ENCODE measurements around the gene TEX264. TPM values are rescaled to one million over a fixed set of nuclear protein-coding genes. Genes with fewer than 3 reads are reported as not detected.

Gene TEX264
- total RNA-seq, 4 donors from 2014 or later: 60.9 to 116 (median 88.2) TPM

GRCh38 chr3:51712963-51713362 is 41.9 kb downstream of the TEX264 start:
- no peaks in the 10 kb centered on the region for H3K4me1 ChIP-seq
- 93 to 100% methylated on average over 8 to 19 of the region's 19 CpGs for WGBS, 2 donors (ENCODE audit: low coverage in 1 of 2)
- no peak for DNase-seq
- intact Hi-C loops (cut with DNase I; ENCODE audit: low total_unique reads) (no loop called here), in situ Hi-C loops (cut with MboI; ENCODE audit: low pct_ligation_motif_present in 1 of 4, low pct_unique_long_range_greater_than_20kb in 1 of 4, low sequenced_read_pairs in 3 of 4) (no loop called here)
- TF ChIP-seq POLR2AphosphoS5 (IDR thresholded peaks at IDR 0.05): no peak
- no peak for TF ChIP-seq EP300 (IDR thresholded peaks at IDR 0.05; ENCODE audit: low read depth)
- TF ChIP-seq POLR2A (IDR thresholded peaks at IDR 0.05): no peak
- no peak overlapping the region for H3K27ac ChIP-seq
- H3K36me3 ChIP-seq: no peaks in the 10 kb centered on the region
- no peaks in the 10 kb centered on the region for H3K9me3 ChIP-seq
- peaks cover 5% of the 10 kb centered on the region for H3K27me3 ChIP-seq
- no peak overlapping the region for H3K4me3 ChIP-seq

- intact Hi-C loops (cut with DNase I; ENCODE audit: low total_unique reads): no loop called here
- in situ Hi-C loops (cut with MboI; ENCODE audit: low pct_ligation_motif_present in 1 of 4, low pct_unique_long_range_greater_than_20kb in 1 of 4, low sequenced_read_pairs in 3 of 4): no loop called here
- no peak for TF ChIP-seq POLR2A (IDR thresholded peaks at IDR 0.05)
- TF ChIP-seq CTCF (IDR thresholded peaks at IDR 0.05): no peak
- no peak for TF ChIP-seq EP300 (IDR thresholded peaks at IDR 0.05; ENCODE audit: low read depth)
- no peak for TF ChIP-seq POLR2AphosphoS5 (IDR thresholded peaks at IDR 0.05)
- H3K9me3 ChIP-seq: no peaks in the 10 kb centered on the region
- H3K27me3 ChIP-seq: no peaks in the 10 kb centered on the region
- H3K27ac ChIP-seq: no peak overlapping the region
- 93% methylated on average over 36 of the region's 36 CpGs; no CpG with 5 or more reads in 1 of the 2 donors for WGBS, 2 donors (ENCODE audit: low coverage in 1 of 2)
- H3K36me3 ChIP-seq: no peaks in the 10 kb centered on the region
- no peak for DNase-seq
- H3K4me1 ChIP-seq: no peaks in the 10 kb centered on the region
- no peak overlapping the region for H3K4me3 ChIP-seq
These were observed 44.4 kb downstream of the TEX264 start for GRCh38 chr3:51715231-51715976.

GRCh38 chr3:51715977-51716294 is 44.9 kb downstream of the TEX264 start:
- H3K27me3 ChIP-seq: no peaks in the 10 kb centered on the region
- no peaks in the 10 kb centered on the region for H3K4me1 ChIP-seq
- no peaks in the 10 kb centered on the region for H3K9me3 ChIP-seq
- 96% methylated on average over 8 of the region's 8 CpGs; no CpG with 5 or more reads in 1 of the 2 donors for WGBS, 2 donors (ENCODE audit: low coverage in 1 of 2)
- no peak overlapping the region for H3K27ac ChIP-seq
- no peaks in the 10 kb centered on the region for H3K36me3 ChIP-seq
- TF ChIP-seq POLR2AphosphoS5 (IDR thresholded peaks at IDR 0.05): no peak
- TF ChIP-seq CTCF (IDR thresholded peaks at IDR 0.05): no peak
- TF ChIP-seq EP300 (IDR thresholded peaks at IDR 0.05; ENCODE audit: low read depth): no peak
- no peak for TF ChIP-seq POLR2A (IDR thresholded peaks at IDR 0.05)
- in situ Hi-C loops (cut with MboI; ENCODE audit: low pct_ligation_motif_present in 1 of 4, low pct_unique_long_range_greater_than_20kb in 1 of 4, low sequenced_read_pairs in 3 of 4) (no loop called here), intact Hi-C loops (cut with DNase I; ENCODE audit: low total_unique reads) (no loop called here)
- no peak overlapping the region for H3K4me3 ChIP-seq
- DNase-seq: no peak

GRCh38 chr3:51716805-51717204 is 45.8 kb downstream of the TEX264 start:
- Histone ChIP-seq H3K27me3 (no peaks in the 10 kb centered on the region), H3K27ac (no peak overlapping the region), H3K4me3 (no peak overlapping the region), H3K9me3 (no peaks in the 10 kb centered on the region), H3K4me1 (no peaks in the 10 kb centered on the region), H3K36me3 (no peaks in the 10 kb centered on the region)
- DNase-seq: no peak
- intact Hi-C loops (cut with DNase I; ENCODE audit: low total_unique reads) (no loop called here), in situ Hi-C loops (cut with MboI; ENCODE audit: low pct_ligation_motif_present in 1 of 4, low pct_unique_long_range_greater_than_20kb in 1 of 4, low sequenced_read_pairs in 3 of 4) (no loop called here)
- WGBS, 2 donors (ENCODE audit: low coverage in 1 of 2): 74 to 100% methylated on average over 1 to 5 of the region's 5 CpGs
- TF ChIP-seq CTCF (IDR thresholded peaks at IDR 0.05) (no peak), POLR2A (IDR thresholded peaks at IDR 0.05) (no peak), EP300 (IDR thresholded peaks at IDR 0.05; ENCODE audit: low read depth) (no peak), POLR2AphosphoS5 (IDR thresholded peaks at IDR 0.05) (no peak)
